ENCODE data around the gene PAK1.
"Not testable (repeated sequence)": the region's sequence is repeated elsewhere in the genome, so short reads cannot be mapped to it uniquely, and the experiment has no call there.

Gene PAK1

DNA sequence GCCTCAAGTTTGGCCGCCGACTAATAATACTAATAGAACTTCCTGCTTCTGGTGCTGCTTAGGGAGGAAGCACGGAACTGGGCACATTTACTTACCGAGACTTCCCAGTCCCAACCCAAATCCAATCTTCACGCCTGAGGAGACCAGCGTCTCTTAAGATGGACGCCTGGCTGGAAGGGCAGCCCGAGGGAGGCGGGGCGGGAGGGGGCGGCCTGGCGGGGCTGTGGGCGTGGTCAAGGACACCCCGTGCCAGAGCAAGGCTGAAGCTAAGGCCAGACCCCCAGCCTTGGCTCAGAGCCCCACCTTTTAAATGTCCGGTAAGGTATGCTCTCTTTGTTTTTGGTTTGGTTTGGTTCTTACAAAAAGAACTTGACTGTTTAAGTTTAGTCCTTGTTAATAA, 172.4 kb downstream of the PAK1 start, which contains the start of gene GDPD4:
Gene GDPD4 (minus strand): TSS at position 177 of the 400 bp plus-strand sequence. CDS start 16,549 bp downstream, outside the sequence.
- H3K4me3 ChIP-seq = no peak within 1 kb of the TSS
- TF ChIP-seq Cebpa-rat (IDR thresholded peaks at IDR 0.05) = no peak
- H3K36me3 ChIP-seq = no peaks in the 10 kb centered on the region
- no peaks in the 10 kb centered on the region for H4K20me1 ChIP-seq
- no peak within 1 kb of the TSS for H3K4me2 ChIP-seq
- H3K27me3 ChIP-seq = no peaks in the 10 kb centered on the region
- H3K9ac ChIP-seq = no peak within 1 kb of the TSS
- H3K4me1 ChIP-seq = no peaks in the 10 kb centered on the region
- H3K9me3 ChIP-seq (replicated peaks in 1 of 11) = peaks cover 0 to 7% (median 0%) of the 10 kb centered on the region in 11 experiments; a peak in 2 of 22 replicates
- no peak within 1 kb of the TSS for H3K27ac ChIP-seq

DNA sequence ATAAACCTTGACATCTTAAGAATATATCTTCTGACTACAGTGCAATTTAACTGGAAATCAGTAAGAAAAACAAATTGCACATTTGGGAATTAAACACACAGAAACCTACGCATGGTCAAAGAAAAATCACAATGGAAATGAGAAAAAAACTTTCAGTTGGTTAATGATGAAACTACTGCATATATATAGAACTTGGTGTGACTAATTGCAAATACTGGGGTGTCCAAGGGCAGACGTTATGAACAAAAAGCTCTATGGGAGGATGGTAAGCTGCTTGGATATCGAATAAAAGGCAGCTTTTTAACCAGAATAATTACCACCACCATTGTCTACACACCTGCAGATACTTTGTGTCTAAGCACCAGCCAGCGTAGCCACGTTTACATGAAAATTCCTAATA, 173.2 kb downstream of the PAK1 start:
- TF ChIP-seq Cebpa-rat (IDR thresholded peaks at IDR 0.05) = no peak
- H3K9ac ChIP-seq = no peak overlapping the region
- H3K9me3 ChIP-seq (replicated peaks in 1 of 11) = peaks cover 0 to 7% (median 0%) of the 10 kb centered on the region in 11 experiments; a peak in 2 of 22 replicates
- no peaks in the 10 kb centered on the region for H3K36me3 ChIP-seq
- H3K27ac ChIP-seq = no peak overlapping the region
- no peak overlapping the region for H3K4me2 ChIP-seq
- H3K4me3 ChIP-seq = no peak overlapping the region
- no peaks in the 10 kb centered on the region for H3K4me1 ChIP-seq
- no peaks in the 10 kb centered on the region for H3K27me3 ChIP-seq
- no peaks in the 10 kb centered on the region for H4K20me1 ChIP-seq

DNA sequence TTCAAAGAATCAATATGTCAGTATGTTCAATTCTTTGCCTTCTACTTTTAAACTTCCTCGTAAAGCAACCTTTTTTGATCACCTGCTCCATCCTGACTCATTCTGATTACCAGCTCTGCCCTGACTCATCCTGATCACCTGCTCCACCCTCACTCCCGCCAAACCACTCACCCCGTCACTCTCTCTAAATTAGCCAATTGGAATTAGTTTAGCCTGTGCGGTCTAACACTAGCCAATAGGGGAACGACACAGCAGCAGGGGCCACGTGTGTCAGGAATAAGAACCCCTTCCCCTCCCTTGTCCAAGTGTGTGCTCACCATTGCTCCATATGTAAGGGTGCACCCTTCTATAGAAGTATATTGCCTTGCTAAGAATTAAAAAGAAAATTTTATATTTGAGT, 173.9 kb downstream of the PAK1 start:
- not testable (repeated sequence) for H4K20me1 ChIP-seq; H3K4me2 ChIP-seq; H3K4me3 ChIP-seq; H3K27me3 ChIP-seq; H3K9me3 ChIP-seq (replicated peaks in 1 of 11); H3K4me1 ChIP-seq; H3K9ac ChIP-seq; H3K27ac ChIP-seq; H3K36me3 ChIP-seq

DNA sequence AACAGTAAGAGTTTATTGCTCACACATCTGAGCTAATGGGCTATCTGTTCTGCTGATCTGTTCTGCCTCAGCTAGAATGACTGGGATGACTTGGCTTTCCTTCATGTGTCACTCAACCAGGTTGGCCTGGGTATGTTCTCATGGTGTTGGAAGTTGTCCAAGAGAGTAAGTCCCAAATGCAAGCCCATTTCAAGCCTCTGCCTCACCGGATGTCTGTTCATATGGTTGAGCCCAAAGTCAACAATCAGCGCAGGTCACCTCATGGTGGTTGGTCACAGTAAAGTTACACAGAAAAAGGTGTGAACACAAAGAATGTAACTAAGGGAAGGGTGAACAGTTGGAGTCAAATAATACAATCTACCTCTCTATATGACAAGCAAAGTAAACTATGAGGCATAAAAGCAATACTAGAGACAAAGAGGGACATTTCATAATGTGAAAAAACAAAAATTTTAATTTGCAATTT, 174.3 kb downstream of the PAK1 start:
- Histone ChIP-seq H3K27me3 (no peaks in the 10 kb centered on the region), H3K4me3 (no peak overlapping the region), H3K4me2 (no peak overlapping the region), H4K20me1 (no peaks in the 10 kb centered on the region), H3K9me3 (replicated peaks in 1 of 11) (peaks cover 0 to 7% (median 0%) of the 10 kb centered on the region in 11 experiments; a peak in 2 of 22 replicates), H3K36me3 (no peaks in the 10 kb centered on the region), H3K9ac (no peak overlapping the region), H3K27ac (no peak overlapping the region), H3K4me1 (no peaks in the 10 kb centered on the region)
- no peak for TF ChIP-seq Cebpa-rat (IDR thresholded peaks at IDR 0.05)

DNA sequence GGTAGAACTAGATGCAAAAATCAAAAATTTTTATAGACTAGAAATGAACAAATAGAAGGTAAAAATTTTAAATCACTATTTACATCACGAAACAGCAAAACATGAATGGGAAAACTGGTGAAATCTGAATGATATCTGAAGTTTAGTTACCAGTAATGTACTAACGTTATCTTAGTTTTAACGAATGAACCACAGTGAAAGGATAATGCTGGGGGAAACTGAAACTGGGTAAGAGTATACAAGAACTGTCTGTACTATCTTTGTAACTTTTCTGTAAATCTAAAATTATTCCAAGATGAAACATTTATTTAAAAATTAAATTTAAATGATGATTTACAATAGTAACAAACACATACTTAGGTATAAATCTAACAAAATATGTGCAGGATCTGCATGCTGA, 179.9 kb downstream of the PAK1 start:
- Histone ChIP-seq H3K36me3 (no peaks in the 10 kb centered on the region), H3K27ac (no peak overlapping the region), H4K20me1 (no peaks in the 10 kb centered on the region), H3K27me3 (no peaks in the 10 kb centered on the region), H3K4me2 (no peak overlapping the region), H3K4me1 (no peaks in the 10 kb centered on the region), H3K9ac (no peak overlapping the region), H3K4me3 (no peak overlapping the region), H3K9me3 (replicated peaks in 1 of 11) (no peaks in the 10 kb centered on the region)
- no peak for TF ChIP-seq Cebpa-rat (IDR thresholded peaks at IDR 0.05)

DNA sequence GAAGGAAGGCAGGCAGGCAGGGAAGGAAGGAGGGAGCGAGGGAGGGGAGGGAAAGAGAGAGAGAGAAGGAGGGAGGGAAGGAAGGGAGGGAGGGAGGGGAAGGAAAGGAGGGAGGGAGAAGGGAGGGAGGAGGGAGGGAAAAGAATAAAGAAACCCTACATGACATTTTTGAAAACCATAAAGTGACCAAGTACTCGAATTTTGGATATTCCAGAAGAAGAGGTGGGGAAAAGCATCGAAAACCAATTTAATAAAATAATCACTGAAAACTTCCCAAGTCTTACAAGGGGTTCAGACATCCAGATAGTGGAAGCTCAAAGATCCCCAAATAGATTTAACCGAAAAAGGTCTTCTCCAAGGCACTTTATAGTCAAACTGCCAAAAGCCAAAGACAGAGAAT, 184.2 kb downstream of the PAK1 start:
- Histone ChIP-seq H3K9ac (no peak overlapping the region), H3K36me3 (no peaks in the 10 kb centered on the region), H3K27me3 (no peaks in the 10 kb centered on the region), H3K4me1 (0 out of 20 replicates have a peak, but pooled peaks cover 0 to 10% (median 0%) of the 10 kb centered on the region in 10 experiments), H3K4me3 (no peak overlapping the region), H3K4me2 (no peak overlapping the region), H3K9me3 (replicated peaks in 1 of 11) (no peaks in the 10 kb centered on the region), H4K20me1 (no peaks in the 10 kb centered on the region), H3K27ac (no peak overlapping the region)
- no peak for TF ChIP-seq Cebpa-rat (IDR thresholded peaks at IDR 0.05)

DNA sequence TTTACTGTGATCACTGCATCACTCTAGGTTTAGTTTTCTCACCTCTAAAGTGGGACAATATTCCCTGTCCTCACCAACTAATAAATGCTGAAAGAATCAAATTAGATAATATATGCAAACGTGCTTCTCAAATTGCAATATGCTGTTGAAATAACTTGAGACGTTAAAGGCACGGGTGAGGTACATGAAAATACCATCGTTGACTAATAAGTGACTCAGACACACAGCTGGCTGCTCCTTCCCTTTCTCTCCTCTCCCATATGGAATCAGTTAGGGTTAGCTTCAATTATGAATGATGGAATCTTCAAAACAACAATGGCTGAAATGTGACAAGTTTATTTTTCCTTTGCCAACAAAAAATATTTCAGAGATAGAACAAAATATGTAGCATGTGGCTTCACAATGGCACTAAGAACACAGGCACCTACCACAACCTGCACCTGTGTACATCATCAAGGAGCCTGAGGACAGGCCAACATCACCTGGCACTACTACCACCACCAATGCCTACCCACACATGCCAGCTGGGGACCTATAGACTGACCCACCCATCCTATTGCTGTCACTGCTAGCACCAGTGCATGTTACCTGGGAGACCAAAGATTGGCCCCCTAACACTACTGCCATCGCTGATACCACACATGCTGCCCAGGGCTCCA, 186.2 kb downstream of the PAK1 start:
- Histone ChIP-seq H3K9me3 (replicated peaks in 1 of 11) (no peaks in the 10 kb centered on the region), H3K9ac (no peak overlapping the region), H3K36me3 (no peaks in the 10 kb centered on the region), H3K27ac (no peak overlapping the region), H3K4me2 (no peak overlapping the region), H3K4me3 (no peak overlapping the region), H3K4me1 (0 out of 20 replicates have a peak, but pooled peaks cover 0 to 10% (median 0%) of the 10 kb centered on the region in 10 experiments), H4K20me1 (no peaks in the 10 kb centered on the region), H3K27me3 (no peaks in the 10 kb centered on the region)
- TF ChIP-seq Cebpa-rat (IDR thresholded peaks at IDR 0.05) = no peak

DNA sequence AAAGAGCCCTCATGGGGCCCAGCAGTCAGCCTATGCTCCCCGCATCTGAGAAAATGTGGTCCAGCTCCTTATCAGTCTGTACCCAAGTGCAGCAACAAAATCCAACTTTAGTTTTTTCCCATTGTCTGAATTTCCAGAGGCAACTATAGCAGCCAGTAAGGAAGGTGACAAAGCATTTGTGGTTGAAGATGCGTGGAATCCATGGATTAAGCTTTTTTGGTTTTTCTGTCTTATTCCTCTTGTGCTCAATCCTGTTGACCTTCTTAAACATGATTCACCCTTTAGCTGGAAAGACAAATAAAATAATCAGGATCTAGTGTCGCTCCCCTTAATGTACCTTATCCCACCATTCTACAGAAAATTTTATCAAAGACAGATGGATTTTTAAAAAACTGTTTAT, 186.8 kb downstream of the PAK1 start:
- H3K4me3 ChIP-seq = no peak overlapping the region
- H3K9me3 ChIP-seq (replicated peaks in 1 of 11) = no peaks in the 10 kb centered on the region
- no peaks in the 10 kb centered on the region for H3K36me3 ChIP-seq
- H3K27me3 ChIP-seq = no peaks in the 10 kb centered on the region
- no peak overlapping the region for H3K27ac ChIP-seq
- H3K4me1 ChIP-seq = 0 out of 20 replicates have a peak, but pooled peaks cover 0 to 10% (median 0%) of the 10 kb centered on the region in 10 experiments
- H4K20me1 ChIP-seq = no peaks in the 10 kb centered on the region
- H3K4me2 ChIP-seq = no peak overlapping the region
- no peak for TF ChIP-seq Cebpa-rat (IDR thresholded peaks at IDR 0.05)
- no peak overlapping the region for H3K9ac ChIP-seq

DNA sequence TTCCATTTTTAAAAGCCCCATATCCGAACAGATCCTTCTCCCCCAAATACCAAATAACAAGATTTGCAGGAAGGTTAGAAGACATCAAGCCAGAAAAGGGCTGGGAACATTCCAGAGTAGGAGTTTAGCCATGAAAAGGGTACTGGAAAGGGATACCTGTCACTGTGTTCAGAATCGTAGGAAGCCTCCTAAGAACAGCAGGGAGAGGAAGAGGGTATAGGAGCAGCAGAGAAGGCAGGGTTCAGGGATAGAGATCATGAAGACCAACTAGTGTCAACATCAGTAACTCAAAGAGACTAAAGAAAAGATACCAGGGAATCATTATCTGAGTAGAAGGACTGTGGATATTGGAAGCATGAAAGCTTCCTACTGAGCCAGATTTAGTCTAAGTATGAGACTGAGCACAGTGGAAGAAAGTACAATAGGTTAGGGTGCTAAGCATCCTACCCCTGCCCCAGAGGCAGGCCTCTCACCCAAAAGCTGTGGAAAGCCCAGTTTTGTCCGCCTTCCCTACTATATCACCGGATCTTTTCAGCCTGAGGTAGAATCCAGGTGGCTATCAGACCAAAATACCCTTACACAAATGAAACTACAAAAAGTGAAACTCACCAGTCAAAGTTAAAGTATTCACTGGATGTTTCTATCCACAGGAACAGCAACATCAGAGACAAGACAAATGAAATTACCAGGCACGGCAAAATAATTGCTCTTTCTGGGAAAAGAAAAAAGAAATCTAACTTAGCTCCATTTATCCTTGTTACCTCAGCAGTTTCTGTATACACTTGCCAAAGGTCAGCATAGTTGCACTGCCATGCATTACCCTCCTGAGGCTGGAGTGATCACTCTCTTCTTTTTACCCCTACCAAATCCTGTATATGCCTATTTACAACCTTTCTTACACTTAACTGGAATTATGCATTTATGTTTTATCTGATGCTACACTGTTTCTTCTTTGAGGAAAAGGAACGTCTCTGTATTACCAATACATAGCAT, 189.1 kb downstream of the PAK1 start:
- Histone ChIP-seq H3K9me3 (replicated peaks in 1 of 11) (peaks cover 0 to 11% (median 0%) of the 10 kb centered on the region in 11 experiments; a peak in 4 of 22 replicates), H3K27ac (no peak overlapping the region), H3K4me3 (no peak overlapping the region), H3K4me1 (peaks cover 0 to 29% (median 7%) of the 10 kb centered on the region in 10 experiments; a peak in 12 of 20 replicates), H3K9ac (no peak overlapping the region), H3K4me2 (no peak overlapping the region), H4K20me1 (no peaks in the 10 kb centered on the region), H3K27me3 (no peaks in the 10 kb centered on the region), H3K36me3 (no peaks in the 10 kb centered on the region)
- TF ChIP-seq Cebpa-rat (IDR thresholded peaks at IDR 0.05) = no peak
